Measurements from ENCODE around the gene MAP2K3. TPM values are rescaled to one million over a fixed set of nuclear protein-coding genes. Genes with fewer than 3 reads are reported as not detected.

The MAP2K3 gene
- total RNA-seq, 1 experiment from 2014 or later = 39.7 TPM

GRCh38 chr17:21246698-21247097 is 37.8 kb upstream of the MAP2K3 start:
- no peak for ATAC-seq
- Mint-ChIP-seq H3K4me1 (peaks cover 3% of the 10 kb centered on the region; the same call in 1 of the 2 replicates), H3K27ac (no peak overlapping the region), H3K36me3 (no peaks in the 10 kb centered on the region), H3K27me3 (ENCODE audit: low read depth) (no peaks in the 10 kb centered on the region), H3K4me3 (no peak overlapping the region), H3K9me3 (no peaks in the 10 kb centered on the region)
- TF ChIP-seq AR (CRISPR knock-in tag; IDR thresholded peaks at IDR 0.05) = no peak
- TF ChIP-seq ZMAT4 (CRISPR knock-in tag; IDR thresholded peaks at IDR 0.05) = no peak
- TF ChIP-seq NR2C2 (CRISPR knock-in tag; IDR thresholded peaks at IDR 0.05) = no peak
- no peak for TF ChIP-seq JUN (CRISPR knock-in tag; IDR thresholded peaks at IDR 0.05)
- no peak for TF ChIP-seq IRF2 (CRISPR knock-in tag; IDR thresholded peaks at IDR 0.05; ENCODE audit: borderline replicate concordance, low read depth)
- TF ChIP-seq IRF1 (CRISPR knock-in tag; IDR thresholded peaks at IDR 0.05) = no peak
- TF ChIP-seq KAT7 (CRISPR knock-in tag; IDR thresholded peaks at IDR 0.05; ENCODE audit: borderline replicate concordance) = no peak
- no peak for DNase-seq (ENCODE audit: low spot score)
- ChIA-PET POLR2A (no interaction called here), CTCF (interaction anchor here (0.7 kb wide), 1 partner anchor 129 kb away, joined by 3 read pairs; no protein-coding TSS in a partner anchor)

GRCh38 chr17:21247552-21248258 is 36.8 kb upstream of the MAP2K3 start:
- ATAC-seq = no peak
- Mint-ChIP-seq H3K27me3 (ENCODE audit: low read depth) (peaks cover 4% of the 10 kb centered on the region; the same call in 1 of the 2 replicates), H3K4me1 (peaks cover 5% of the 10 kb centered on the region; the same call in 1 of the 2 replicates), H3K27ac (no peak overlapping the region), H3K9me3 (no peaks in the 10 kb centered on the region), H3K36me3 (no peaks in the 10 kb centered on the region), H3K4me3 (no peak overlapping the region)
- ChIA-PET CTCF (interaction anchor here (2.4 kb wide), 1 partner anchor 8 kb away, joined by 17 read pairs; no protein-coding TSS in a partner anchor), POLR2A (no interaction called here)
- no peak for TF ChIP-seq ZBTB21 (CRISPR knock-in tag; IDR thresholded peaks at IDR 0.05; ENCODE audit: borderline replicate concordance)
- TF ChIP-seq ATF2 (CRISPR knock-in tag; IDR thresholded peaks at IDR 0.05; ENCODE audit: borderline replicate concordance, low read depth) = no peak
- TF ChIP-seq E2F4 (CRISPR knock-in tag; IDR thresholded peaks at IDR 0.05; ENCODE audit: borderline replicate concordance, low read depth) = no peak
- TF ChIP-seq ZNF423 (CRISPR knock-in tag; IDR thresholded peaks at IDR 0.05) = no peak
- TF ChIP-seq ZNF512 (CRISPR knock-in tag; IDR thresholded peaks at IDR 0.05; ENCODE audit: borderline replicate concordance) = no peak
- no peak for TF ChIP-seq ARID4B (CRISPR knock-in tag; IDR thresholded peaks at IDR 0.05; ENCODE audit: borderline replicate concordance)
- DNase-seq (ENCODE audit: low spot score) = no peak

Data from WTC11 (cell line).